ENCODE measurements around the gene OR8B3.

OR8B3 gene

GRCh38 chr11:124346311-124346955 lies 52.4 kb downstream of the OR8B3 start:
- no peak for DNase-seq

All from NCI-H1417 (cell line).